Panc1 (cell line): ENCODE measurements around the gene PDZD2. TPM values are rescaled to one million over a fixed set of nuclear protein-coding genes. Genes with fewer than 3 reads are reported as not detected.

Source experiments
- ATAC-seq: fragments of 200-7000 bp; cut with Tn5 transposase; 2 replicates; pipeline ENCODE4 v1.9.1; 2020; ENCODE audit warnings: mild to moderate bottlenecking, moderate library complexity
- BruUV-seq: library from RNA; stranded (reverse); fragments of 400-500 nt; replicated peaks from 2 replicates; lab custom pipeline; 2021; lab: Mats Ljungman, UMichigan
- CTCF ChIA-PET: fragments of 300-600 bp; sonication (Branson Sonifier 250); formaldehyde crosslinking; loops from one replicate; lab custom pipeline; 2022; ENCODE audit warnings: antibody characterized with exemption; lab: Charles Lee
- POLR2A ChIA-PET: fragments of 300-600 bp; sonication (Branson Sonifier 250); formaldehyde crosslinking; loops from one replicate; lab custom pipeline; 2022; ENCODE audit warnings: antibody characterized with exemption; lab: Charles Lee
- DNase-seq: peaks from one replicate; pipeline ENCODE4 v3.0.0-alpha.2; 2010; ENCODE audit warnings: low read depth, low spot score
- H3K27ac ChIP-seq: 2 replicates; pipeline ENCODE4 v1.5.1; 2011; ENCODE audit warnings: mild to moderate bottlenecking, low read length, inconsistent platforms
- H3K27me3 ChIP-seq: fragments of 200-500 bp; sonication (Bioruptor generic); 2 replicates; pipeline ENCODE4 v1.6.0; 2014; ENCODE audit warnings: low read length, inconsistent platforms; ENCODE audit not compliant: control insufficient read depth, insufficient read depth
- H3K36me3 ChIP-seq: fragments of 200-500 bp; sonication (Bioruptor generic); 2 replicates; pipeline ENCODE4 v1.5.1; 2014; ENCODE audit warnings: inconsistent platforms, mild to moderate bottlenecking, low read length, moderate library complexity; ENCODE audit not compliant: control insufficient read depth, insufficient read depth
- H3K4me1 ChIP-seq: 2 replicates; pipeline ENCODE4 v1.5.1; 2011; ENCODE audit warnings: inconsistent platforms, mild to moderate bottlenecking, low read length, moderate library complexity; ENCODE audit not compliant: control insufficient read depth, insufficient read depth
- H3K4me3 ChIP-seq, 2 experiments: 2 replicates each; pipeline ENCODE4 v1.5.1; 2011 to 2012; ENCODE audit warnings: low read depth in 2 of 2, low read length in 2 of 2, mild to moderate bottlenecking in 2 of 2, inconsistent platforms in 1 of 2, moderate library complexity in 1 of 2
- H3K9me3 ChIP-seq: fragments of 200-500 bp; sonication (Bioruptor generic); 2 replicates; pipeline ENCODE4 v1.5.1; 2014; ENCODE audit warnings: low read depth, mild to moderate bottlenecking, inconsistent platforms, low read length, moderate library complexity; ENCODE audit not compliant: control insufficient read depth, insufficient read depth
- CTCF ChIP-seq: fragments of 450-650 bp; IDR thresholded peaks from 2 replicates; pipeline ENCODE4 v1.5.1; 2017; ENCODE audit warnings: mild to moderate bottlenecking
- POLR2AphosphoS5 ChIP-seq: IDR thresholded peaks from 2 replicates; pipeline ENCODE4 v1.6.1; 2012; ENCODE audit warnings: mild to moderate bottlenecking, low read depth, low read length, moderate library complexity
- REST ChIP-seq, 2 experiments: IDR thresholded peaks; 2 replicates each; pipeline ENCODE4 v1.6.1; 2011 to 2012; ENCODE audit warnings: low read depth in 2 of 2, control low read depth in 1 of 2, low read length in 1 of 2, mild to moderate bottlenecking in 1 of 2, moderate library complexity in 1 of 2; ENCODE audit not compliant: insufficient read depth in 1 of 2
- SIN3A ChIP-seq: IDR thresholded peaks from 2 replicates; pipeline ENCODE4 v1.6.1; 2012; ENCODE audit warnings: low read depth, mild to moderate bottlenecking, low read length, moderate library complexity, borderline replicate concordance; ENCODE audit not compliant: insufficient read depth
- TCF7L2 ChIP-seq: IDR thresholded peaks from 2 replicates; pipeline ENCODE4 v1.6.1; 2011; ENCODE audit warnings: mild to moderate bottlenecking, low read depth, low read length, inconsistent platforms
- in situ Hi-C: cut with HindIII; loops from 2 replicates; pipeline ENCODE4 v1.10.0; 2016; ENCODE audit warnings: low sequenced_read_pairs, low pct_unique_long_range_greater_than_20kb
- intact Hi-C: fragments of 100-400 bp; cut with micrococcal nuclease; formaldehyde crosslinking; loops from one replicate; pipeline ENCODE4 v1.10.0; 2022; ENCODE audit not compliant: unreplicated experiment
- total RNA-seq: library from RNA; stranded (reverse); gene quantifications from one replicate; pipeline ENCODE4 v1.2.1, GENCODE V29; 2021; ENCODE audit not compliant: unreplicated experiment

The PDZD2 gene
- total RNA-seq, 1 experiment from 2014 or later = 0.10 TPM

- ATAC-seq (no peak), DNase-seq (no peak)
- no peaks in the 10 kb centered on the region for H3K36me3 ChIP-seq
- BruUV-seq = no TSS peak
- ChIA-PET CTCF (no interaction called here), POLR2A (no interaction called here)
- no peak for TF ChIP-seq POLR2AphosphoS5
- TF ChIP-seq TCF7L2 = no peak
- no peak for TF ChIP-seq SIN3A
- TF ChIP-seq CTCF = no peak
- no peak for TF ChIP-seq REST (IDR thresholded peaks at IDR 0.05; ENCODE audit: insufficient read depth in 1 of 2, low read depth in 2 of 2, low read length in 1 of 2)
- H3K4me3 ChIP-seq = no peak overlapping the region
- no peak overlapping the region for H3K27ac ChIP-seq
- in situ Hi-C loops (no loop called here), intact Hi-C loops (no loop called here)
- peaks cover 8% of the 10 kb centered on the region for H3K27me3 ChIP-seq
- H3K9me3 ChIP-seq = no peaks in the 10 kb centered on the region
- H3K4me1 ChIP-seq = no peaks in the 10 kb centered on the region
Observed at GRCh38 chr5:31909073-31909472, 270.1 kb downstream of the PDZD2 start.

GRCh38 chr5:31911291-31912265 lies 272.6 kb downstream of the PDZD2 start:
- ChIA-PET CTCF (no interaction called here), POLR2A (no interaction called here)
- no peaks in the 10 kb centered on the region for H3K36me3 ChIP-seq
- no peak for DNase-seq
- H3K27ac ChIP-seq = no peak overlapping the region
- in situ Hi-C loops = no loop called here
- H3K4me1 ChIP-seq = no peaks in the 10 kb centered on the region
- intact Hi-C loops = no loop called here
- TF ChIP-seq REST (IDR thresholded peaks at IDR 0.05; ENCODE audit: insufficient read depth in 1 of 2, low read depth in 2 of 2, low read length in 1 of 2) (no peak), CTCF (no peak), SIN3A (no peak), POLR2AphosphoS5 (no peak)
- H3K27me3 ChIP-seq = peaks cover 8% of the 10 kb centered on the region
- no peak for ATAC-seq
- no peaks in the 10 kb centered on the region for H3K9me3 ChIP-seq
- H3K4me3 ChIP-seq = no peak overlapping the region
- no TSS peak for BruUV-seq
